WI38 (cell line): ENCODE results near the gene DRG1.
"Not testable (repeated sequence)": the region's sequence is repeated elsewhere in the genome, so short reads cannot be mapped to it uniquely, and the experiment has no call there.

Experiments
- H3K4me3 ChIP-seq: 2 replicates; pipeline ENCODE4 v1.5.1; 2011; ENCODE audit warnings: low read depth, mild to moderate bottlenecking, control low read depth, low read length
- CTCF ChIP-seq: IDR thresholded peaks from 2 replicates; pipeline ENCODE4 v1.5.1; 2012; ENCODE audit warnings: low read depth, mild to moderate bottlenecking, control low read depth, low read length

DRG1 gene

GRCh38 chr22:31367426-31367825 lies 32.0 kb upstream of the DRG1 start:
- TF ChIP-seq CTCF: no peak
- H3K4me3 ChIP-seq: no peak overlapping the region

- TF ChIP-seq CTCF: no peak
These were observed 21.8 kb upstream of the DRG1 start for GRCh38 chr22:31377612-31378011.

GRCh38 chr22:31378123-31378522 lies 21.3 kb upstream of the DRG1 start:
- TF ChIP-seq CTCF: no peak

More at GRCh38 chr22:31377612-31378011, 21.8 kb upstream of the DRG1 start:
- H3K4me3 ChIP-seq: no peak overlapping the region

GRCh38 chr22:31378651-31379050 lies 20.8 kb upstream of the DRG1 start:
- not testable (repeated sequence) for H3K4me3 ChIP-seq

More at GRCh38 chr22:31378123-31378522, 21.3 kb upstream of the DRG1 start:
- H3K4me3 ChIP-seq: no peak overlapping the region

GRCh38 chr22:31393893-31394292 lies 5.5 kb upstream of the DRG1 start:
- no peak for TF ChIP-seq CTCF
- H3K4me3 ChIP-seq: no peak overlapping the region

GRCh38 chr22:31394326-31394725 lies 5.1 kb upstream of the DRG1 start:
- no peak for TF ChIP-seq CTCF

GRCh38 chr22:31398231-31398630 lies 1.2 kb upstream of the DRG1 start:
- H3K4me3 ChIP-seq: no peak overlapping the region
- no peak for TF ChIP-seq CTCF

More at GRCh38 chr22:31394326-31394725, 5.1 kb upstream of the DRG1 start:
- H3K4me3 ChIP-seq: no peak overlapping the region

- no peak for TF ChIP-seq CTCF
- H3K4me3 ChIP-seq: peak overlapping the region; percentile 98
These were observed 606 bp downstream of the DRG1 start for GRCh38 chr22:31400023-31400397.

GRCh38 chr22:31402350-31402749 lies 2.9 kb downstream of the DRG1 start:
- H3K4me3 ChIP-seq: not testable (repeated sequence)
